K562 (cell line): ENCODE results near the gene CSTB. TPM values are rescaled to one million over a fixed set of nuclear protein-coding genes. Genes with fewer than 3 reads are reported as not detected.
A peak's percentile ranks its signal among the peaks of the same experiment; 100 is the strongest.

Experiments used
- CAMTA2 ChIP-seq: fragments of 250-450 bp; sonication (Bioruptor Pico); conservative IDR thresholded peaks from 2 replicates; pipeline ENCODE4 v1.5.1; 2022
- CBFA2T3 ChIP-seq: fragments of 450-650 bp; IDR thresholded peaks from 2 replicates; pipeline ENCODE4 v1.6.1; 2017
- CBFB ChIP-seq: sonication (generic); formaldehyde crosslinking; IDR thresholded peaks from 2 replicates; pipeline ENCODE4 v1.4.0; 2020; ENCODE audit warnings: mild to moderate bottlenecking, missing genetic modification reagents
- CHD1 ChIP-seq: fragments of 200-600 bp; sonication (generic); IDR thresholded peaks from one replicate; pipeline ENCODE4 v1.6.1; 2012; ENCODE audit warnings: mild to moderate bottlenecking, moderate library complexity, low read length, inconsistent platforms
- DDX20 ChIP-seq: fragments of 450-650 bp; IDR thresholded peaks from 2 replicates; pipeline ENCODE4 v1.6.1; 2016; ENCODE audit warnings: missing genetic modification characterization, low read depth, mild to moderate bottlenecking, missing compliant biosample characterization, moderate library complexity
- FOXJ3 ChIP-seq: sonication (generic); formaldehyde crosslinking; IDR thresholded peaks from 2 replicates; pipeline ENCODE4 v1.4.0; 2020; ENCODE audit warnings: mild to moderate bottlenecking, missing genetic modification reagents
- ILK ChIP-seq: fragments of 450-650 bp; IDR thresholded peaks from 2 replicates; pipeline ENCODE4 v1.6.1; 2016; ENCODE audit warnings: missing genetic modification characterization, low read depth, mild to moderate bottlenecking, missing compliant biosample characterization, moderate library complexity, borderline replicate concordance
- NR1H2 ChIP-seq: sonication (generic); formaldehyde crosslinking; IDR thresholded peaks from 2 replicates; pipeline ENCODE4 v1.4.0; 2020; ENCODE audit warnings: mild to moderate bottlenecking, missing genetic modification reagents
- PHTF2 ChIP-seq: fragments of 250-450 bp; sonication (Bioruptor Pico); IDR thresholded peaks from 2 replicates; pipeline ENCODE4 v1.5.0; 2021; ENCODE audit warnings: mild to moderate bottlenecking
- PRPF4 ChIP-seq: fragments of 200-400 bp; formaldehyde crosslinking; IDR thresholded peaks from one replicate; pipeline ENCODE4 v1.6.1; 2017; ENCODE audit warnings: low read length, low read depth, mild to moderate bottlenecking; ENCODE audit not compliant: insufficient read depth, poor library complexity, severe bottlenecking
- RFX1 ChIP-seq: fragments of 450-650 bp; IDR thresholded peaks from 2 replicates; pipeline ENCODE4 v1.6.1; 2016; ENCODE audit warnings: mild to moderate bottlenecking, moderate library complexity
- SIRT6 ChIP-seq: IDR thresholded peaks from one replicate; pipeline ENCODE4 v1.6.1; 2012; ENCODE audit warnings: low read depth, mild to moderate bottlenecking, control low read depth, inconsistent platforms, low read length, moderate library complexity
- SMARCB1 ChIP-seq: IDR thresholded peaks from 2 replicates; pipeline ENCODE4 v1.6.1; 2011; ENCODE audit warnings: improper control_type of control experiment, low read depth; ENCODE audit not compliant: insufficient read length
- SNIP1 ChIP-seq: fragments of 450-650 bp; IDR thresholded peaks from 2 replicates; pipeline ENCODE4 v1.7.1; 2017; ENCODE audit warnings: low read depth, mild to moderate bottlenecking
- XRCC3 ChIP-seq: fragments of 450-650 bp; IDR thresholded peaks from 2 replicates; pipeline ENCODE4 v1.6.1; 2017; ENCODE audit warnings: mild to moderate bottlenecking, moderate library complexity
- XRCC5 ChIP-seq: fragments of 200-400 bp; formaldehyde crosslinking; IDR thresholded peaks from 2 replicates; pipeline ENCODE4 v1.6.1; 2017; ENCODE audit warnings: low read depth, mild to moderate bottlenecking, low read length
- ZNF3 ChIP-seq: fragments of 250-450 bp; sonication (Bioruptor Pico); IDR thresholded peaks from 2 replicates; pipeline ENCODE4 v1.5.0; 2021; ENCODE audit warnings: mild to moderate bottlenecking, moderate library complexity
- ZNF551 ChIP-seq: fragments of 250-450 bp; sonication (Bioruptor Pico); IDR thresholded peaks from 2 replicates; pipeline ENCODE4 v1.5.0; 2021; ENCODE audit warnings: mild to moderate bottlenecking, moderate library complexity
- polyA plus RNA-seq, 8 experiments: library from polyadenylated mRNA; depleted of rRNA in 4 of 8; stranded (reverse) in 5 of 8; unstranded in 3 of 8; fragments of >200 nt; fragmentation: Nextera tagmentation in 2 of 8; fragmentation: Illumina TruSeq in 1 of 8; extraction: Ambion mirVana in 2 of 8; extraction: Trizol in 1 of 8; gene quantifications; 2 replicates each; pipeline versions ENCODE4 v1.2.1 to v1.2.3, GENCODE V29; 2011 to 2014; ENCODE audit warnings: inconsistent platforms in 1 of 8, missing spikeins in 1 of 8
- total RNA-seq, 7 experiments: library from RNA; depleted of rRNA in 6 of 7; stranded (reverse); fragments of >200 nt in 6 of 7; fragmentation: Illumina TruSeq in 2 of 7; extraction: Trizol in 2 of 7; gene quantifications; 2 replicates each; pipeline versions ENCODE4 v1.2.1 to v1.2.3, GENCODE V29; 2011 to 2021; ENCODE audit warnings: low replicate concordance in 1 of 7
- TF ChIP-seq, protein P1 (sequence below): fragments of 450-650 bp; formaldehyde crosslinking; IDR thresholded peaks from 2 replicates; pipeline ENCODE4 v1.4.0; 2020; ENCODE audit warnings: mild to moderate bottlenecking, moderate library complexity
- TF ChIP-seq, protein P2 (sequence below): sonication (generic); formaldehyde crosslinking; IDR thresholded peaks from 2 replicates; pipeline ENCODE4 v1.8.1; 2022; ENCODE audit warnings: missing genetic modification reagents
- TF ChIP-seq, protein P3 (sequence below): sonication (generic); formaldehyde crosslinking; IDR thresholded peaks from 2 replicates; pipeline ENCODE4 v1.9.0; 2022; ENCODE audit warnings: mild to moderate bottlenecking, missing genetic modification reagents
- TF ChIP-seq, protein P4 (sequence below): fragments of 250-450 bp; sonication (Bioruptor Pico); IDR thresholded peaks from 2 replicates; pipeline ENCODE4 v1.4.0; 2020; ENCODE audit warnings: mild to moderate bottlenecking
- TF ChIP-seq, protein P5 (sequence below): sonication (generic); formaldehyde crosslinking; IDR thresholded peaks from 2 replicates; pipeline ENCODE4 v1.8.0; 2022; ENCODE audit warnings: mild to moderate bottlenecking, missing genetic modification reagents

CSTB gene
- total and polyA plus RNA-seq, 9 of the 15 experiments (the other 6 are each of a cell fraction or from before 2014, with no cell fraction given): 12.4 to 65.0 (median 31.7) TPM

DNA sequence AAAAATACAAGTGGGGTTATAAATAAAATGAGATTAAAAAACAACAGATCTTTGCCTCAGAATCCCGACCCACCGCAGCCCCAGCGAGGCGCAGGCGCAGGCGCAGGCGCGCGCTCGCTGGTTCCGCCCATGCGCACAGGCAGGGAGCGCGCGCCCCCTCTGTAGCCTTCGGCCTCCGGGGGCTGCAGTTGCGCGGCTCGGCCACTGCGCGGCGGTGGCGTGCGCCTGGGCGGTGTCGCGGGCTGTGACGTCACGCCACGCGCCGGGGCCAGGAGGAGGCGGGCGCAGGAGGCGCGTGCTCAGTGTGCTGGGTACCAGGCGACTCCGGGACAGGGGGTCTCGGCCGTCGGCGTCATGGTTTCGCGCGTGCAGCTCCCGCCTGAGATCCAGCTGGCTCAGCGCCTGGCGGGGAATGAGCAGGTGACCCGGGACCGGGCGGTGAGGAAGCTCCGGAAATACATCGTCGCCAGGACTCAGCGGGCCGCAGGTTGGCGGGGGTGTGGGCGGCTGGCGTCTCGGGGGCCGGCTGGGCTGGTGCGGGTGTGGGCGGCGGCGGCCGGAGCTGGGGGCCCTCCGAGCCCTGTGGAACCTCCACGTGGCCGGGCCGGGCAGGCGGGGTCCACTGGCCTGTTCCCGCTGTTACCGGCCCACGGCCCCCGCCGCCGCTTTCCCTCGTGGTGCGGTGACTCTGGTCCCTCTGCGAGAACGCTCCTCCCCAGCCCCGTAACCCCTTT lies 13.3 kb upstream of the CSTB start, which contains the start of gene RRP1 (continued):
- TF ChIP-seq, protein P1, sequence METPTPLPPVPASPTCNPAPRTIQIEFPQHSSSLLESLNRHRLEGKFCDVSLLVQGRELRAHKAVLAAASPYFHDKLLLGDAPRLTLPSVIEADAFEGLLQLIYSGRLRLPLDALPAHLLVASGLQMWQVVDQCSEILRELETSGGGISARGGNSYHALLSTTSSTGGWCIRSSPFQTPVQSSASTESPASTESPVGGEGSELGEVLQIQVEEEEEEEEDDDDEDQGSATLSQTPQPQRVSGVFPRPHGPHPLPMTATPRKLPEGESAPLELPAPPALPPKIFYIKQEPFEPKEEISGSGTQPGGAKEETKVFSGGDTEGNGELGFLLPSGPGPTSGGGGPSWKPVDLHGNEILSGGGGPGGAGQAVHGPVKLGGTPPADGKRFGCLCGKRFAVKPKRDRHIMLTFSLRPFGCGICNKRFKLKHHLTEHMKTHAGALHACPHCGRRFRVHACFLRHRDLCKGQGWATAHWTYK (CRISPR knock-in tag): 0 out of 2 replicates have a peak, but pooled peaks have one; percentile 19
- TF ChIP-seq SNIP1 (no peak), SMARCB1 (no peak), CHD1 (no peak), CBFB (CRISPR knock-in tag) (no peak), SIRT6 (no peak), DDX20 (tag) (no peak), ZNF3 (no peak), XRCC5 (0 out of 2 replicates have a peak, but pooled peaks have one; percentile 70), FOXJ3 (CRISPR knock-in tag) (no peak), ILK (no peak), CBFA2T3 (no peak), RFX1 (no peak), CAMTA2 (0 out of 2 replicates have a peak, but pooled peaks have one; percentile 36), ZNF551 (no peak), NR1H2 (CRISPR knock-in tag) (peak; percentile 57; the same call in 1 of the 2 replicates), PRPF4 (peak; percentile 89), PHTF2 (CRISPR knock-in tag) (no peak), XRCC3 (no peak; the same call in 1 of the 2 replicates)
- TF ChIP-seq, protein P2, sequence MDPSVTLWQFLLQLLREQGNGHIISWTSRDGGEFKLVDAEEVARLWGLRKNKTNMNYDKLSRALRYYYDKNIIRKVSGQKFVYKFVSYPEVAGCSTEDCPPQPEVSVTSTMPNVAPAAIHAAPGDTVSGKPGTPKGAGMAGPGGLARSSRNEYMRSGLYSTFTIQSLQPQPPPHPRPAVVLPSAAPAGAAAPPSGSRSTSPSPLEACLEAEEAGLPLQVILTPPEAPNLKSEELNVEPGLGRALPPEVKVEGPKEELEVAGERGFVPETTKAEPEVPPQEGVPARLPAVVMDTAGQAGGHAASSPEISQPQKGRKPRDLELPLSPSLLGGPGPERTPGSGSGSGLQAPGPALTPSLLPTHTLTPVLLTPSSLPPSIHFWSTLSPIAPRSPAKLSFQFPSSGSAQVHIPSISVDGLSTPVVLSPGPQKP (CRISPR knock-in tag): no peak
- TF ChIP-seq, protein P3, sequence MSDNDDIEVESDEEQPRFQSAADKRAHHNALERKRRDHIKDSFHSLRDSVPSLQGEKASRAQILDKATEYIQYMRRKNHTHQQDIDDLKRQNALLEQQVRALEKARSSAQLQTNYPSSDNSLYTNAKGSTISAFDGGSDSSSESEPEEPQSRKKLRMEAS: peak; percentile 99
- TF ChIP-seq, protein P4, sequence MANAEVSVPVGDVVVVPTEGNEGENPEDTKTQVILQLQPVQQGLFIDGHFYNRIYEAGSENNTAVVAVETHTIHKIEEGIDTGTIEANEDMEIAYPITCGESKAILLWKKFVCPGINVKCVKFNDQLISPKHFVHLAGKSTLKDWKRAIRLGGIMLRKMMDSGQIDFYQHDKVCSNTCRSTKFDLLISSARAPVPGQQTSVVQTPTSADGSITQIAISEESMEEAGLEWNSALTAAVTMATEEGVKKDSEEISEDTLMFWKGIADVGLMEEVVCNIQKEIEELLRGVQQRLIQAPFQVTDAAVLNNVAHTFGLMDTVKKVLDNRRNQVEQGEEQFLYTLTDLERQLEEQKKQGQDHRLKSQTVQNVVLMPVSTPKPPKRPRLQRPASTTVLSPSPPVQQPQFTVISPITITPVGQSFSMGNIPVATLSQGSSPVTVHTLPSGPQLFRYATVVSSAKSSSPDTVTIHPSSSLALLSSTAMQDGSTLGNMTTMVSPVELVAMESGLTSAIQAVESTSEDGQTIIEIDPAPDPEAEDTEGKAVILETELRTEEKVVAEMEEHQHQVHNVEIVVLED (CRISPR knock-in tag): 0 out of 2 replicates have a peak, but pooled peaks have one; percentile 43
- TF ChIP-seq, protein P5, sequence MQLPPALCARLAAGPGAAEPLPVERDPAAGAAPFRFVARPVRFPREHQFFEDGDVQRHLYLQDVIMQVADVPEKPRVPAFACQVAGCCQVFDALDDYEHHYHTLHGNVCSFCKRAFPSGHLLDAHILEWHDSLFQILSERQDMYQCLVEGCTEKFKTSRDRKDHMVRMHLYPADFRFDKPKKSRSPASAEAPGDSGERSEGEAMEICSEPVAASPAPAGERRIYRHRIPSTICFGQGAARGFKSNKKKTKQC (CRISPR knock-in tag): no peak; the same call in 1 of the 2 replicates
